DND-41 (cell line): ENCODE data around the gene TSPAN18.

Source experiments
- EZH2 ChIP-seq: IDR thresholded peaks from 3 replicates; pipeline ENCODE4 v1.6.1; 2012; ENCODE audit warnings: borderline replicate concordance, low read depth, mild to moderate bottlenecking, moderate library complexity, low read length, inconsistent platforms; ENCODE audit not compliant: severe bottlenecking
- TF ChIP-seq, protein P1 (sequence below): IDR thresholded peaks from 2 replicates; pipeline ENCODE4 v1.5.1; 2012; ENCODE audit warnings: borderline replicate concordance, low read length, moderate library complexity, mild to moderate bottlenecking; ENCODE audit not compliant: poor library complexity, severe bottlenecking; ENCODE audit errors: extremely low read depth

- TF ChIP-seq, protein P1, sequence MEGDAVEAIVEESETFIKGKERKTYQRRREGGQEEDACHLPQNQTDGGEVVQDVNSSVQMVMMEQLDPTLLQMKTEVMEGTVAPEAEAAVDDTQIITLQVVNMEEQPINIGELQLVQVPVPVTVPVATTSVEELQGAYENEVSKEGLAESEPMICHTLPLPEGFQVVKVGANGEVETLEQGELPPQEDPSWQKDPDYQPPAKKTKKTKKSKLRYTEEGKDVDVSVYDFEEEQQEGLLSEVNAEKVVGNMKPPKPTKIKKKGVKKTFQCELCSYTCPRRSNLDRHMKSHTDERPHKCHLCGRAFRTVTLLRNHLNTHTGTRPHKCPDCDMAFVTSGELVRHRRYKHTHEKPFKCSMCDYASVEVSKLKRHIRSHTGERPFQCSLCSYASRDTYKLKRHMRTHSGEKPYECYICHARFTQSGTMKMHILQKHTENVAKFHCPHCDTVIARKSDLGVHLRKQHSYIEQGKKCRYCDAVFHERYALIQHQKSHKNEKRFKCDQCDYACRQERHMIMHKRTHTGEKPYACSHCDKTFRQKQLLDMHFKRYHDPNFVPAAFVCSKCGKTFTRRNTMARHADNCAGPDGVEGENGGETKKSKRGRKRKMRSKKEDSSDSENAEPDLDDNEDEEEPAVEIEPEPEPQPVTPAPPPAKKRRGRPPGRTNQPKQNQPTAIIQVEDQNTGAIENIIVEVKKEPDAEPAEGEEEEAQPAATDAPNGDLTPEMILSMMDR: no peak
- TF ChIP-seq EZH2: no peak
Measured at GRCh38 chr11:44885919-44886789, 159.4 kb downstream of the TSPAN18 start.
